IPS-18a (cell line): ENCODE data around the gene CTIF.

Experiments used
- H3K27ac ChIP-seq: one replicate; pipeline ENCODE4 v1.5.1; 2013; ENCODE audit warnings: low read length
- H3K27me3 ChIP-seq: one replicate; pipeline ENCODE4 v1.6.1; 2013; ENCODE audit warnings: mild to moderate bottlenecking, low read length; ENCODE audit not compliant: control insufficient read depth, insufficient read depth
- H3K36me3 ChIP-seq: one replicate; pipeline ENCODE4 v1.6.1; 2013; ENCODE audit warnings: low read depth, low read length; ENCODE audit not compliant: control insufficient read depth
- H3K4me1 ChIP-seq: one replicate; pipeline ENCODE4 v1.6.1; 2013; ENCODE audit warnings: low read depth, low read length; ENCODE audit not compliant: control insufficient read depth
- H3K4me3 ChIP-seq: one replicate; pipeline ENCODE4 v1.5.1; 2013; ENCODE audit warnings: low read length
- H3K9ac ChIP-seq: one replicate; pipeline ENCODE4 v1.6.1; 2013; ENCODE audit warnings: mild to moderate bottlenecking, low read length, moderate library complexity
- H3K9me3 ChIP-seq: one replicate; pipeline ENCODE4 v1.6.1; 2013; ENCODE audit warnings: low read depth, low read length; ENCODE audit not compliant: control insufficient read depth

The CTIF gene

GRCh38 chr18:48611785-48612480 lies 73.1 kb downstream of the CTIF start:
- Histone ChIP-seq H3K36me3 (no peaks in the 10 kb centered on the region), H3K4me1 (peaks cover 10% of the 10 kb centered on the region), H3K27ac (no peak overlapping the region), H3K27me3 (no peaks in the 10 kb centered on the region), H3K4me3 (no peak overlapping the region), H3K9ac (no peak overlapping the region), H3K9me3 (no peaks in the 10 kb centered on the region)

- Histone ChIP-seq H3K27me3 (no peaks in the 10 kb centered on the region), H3K27ac (no peak overlapping the region), H3K4me1 (peaks cover 10% of the 10 kb centered on the region), H3K36me3 (no peaks in the 10 kb centered on the region), H3K4me3 (no peak overlapping the region), H3K9ac (no peak overlapping the region), H3K9me3 (no peaks in the 10 kb centered on the region)
Observed at GRCh38 chr18:48612511-48612910, 73.7 kb downstream of the CTIF start.

GRCh38 chr18:48612917-48613316 lies 74.1 kb downstream of the CTIF start:
- H3K27ac ChIP-seq, result no peak overlapping the region
- no peaks in the 10 kb centered on the region for H3K27me3 ChIP-seq
- no peaks in the 10 kb centered on the region for H3K9me3 ChIP-seq
- peaks cover 10% of the 10 kb centered on the region for H3K4me1 ChIP-seq
- no peak overlapping the region for H3K4me3 ChIP-seq
- no peak overlapping the region for H3K9ac ChIP-seq
- no peaks in the 10 kb centered on the region for H3K36me3 ChIP-seq

DNA sequence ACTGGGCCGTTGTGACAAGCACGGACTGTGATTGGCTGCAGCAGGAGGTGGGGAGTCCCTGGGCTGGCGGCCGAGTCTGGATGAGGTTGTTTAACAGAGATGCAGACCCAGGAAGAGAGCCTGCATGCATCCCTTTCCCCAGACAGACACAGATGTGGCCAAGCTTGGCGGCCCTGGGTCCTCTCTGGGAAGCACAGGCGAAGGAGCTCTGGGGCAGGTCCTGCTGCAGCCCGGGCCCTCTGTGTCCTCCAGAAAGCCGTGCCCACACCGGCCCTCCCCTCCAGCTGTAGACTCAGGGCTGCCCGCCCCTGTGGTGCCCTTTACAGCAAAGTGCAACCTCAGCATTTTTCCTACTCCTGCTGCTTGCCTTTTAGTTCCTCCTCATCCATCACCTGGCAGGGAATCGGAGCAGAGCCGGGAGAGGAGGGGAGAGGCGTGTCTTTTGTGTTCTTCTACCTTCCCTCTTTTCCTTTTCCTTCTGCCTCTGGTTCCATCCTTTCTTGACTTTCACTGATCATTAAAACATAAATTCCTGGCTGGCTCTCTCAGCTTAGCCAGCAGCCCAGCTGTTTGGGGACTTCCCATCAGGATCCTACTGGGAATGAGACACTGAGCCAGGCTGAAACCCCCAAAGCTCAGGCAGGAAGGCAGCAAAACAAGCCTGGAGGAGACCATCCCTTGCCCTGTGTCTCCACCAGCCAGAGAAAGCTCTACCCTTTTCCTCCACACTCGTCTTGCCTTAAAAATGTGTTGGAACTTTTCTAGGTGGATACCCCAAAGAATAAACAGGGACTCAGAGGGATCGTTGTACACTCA lies 75.0 kb downstream of the CTIF start:
- H3K9ac ChIP-seq, result no peak overlapping the region
- H3K27me3 ChIP-seq, result no peaks in the 10 kb centered on the region
- no peak overlapping the region for H3K4me3 ChIP-seq
- H3K36me3 ChIP-seq, result no peaks in the 10 kb centered on the region
- H3K9me3 ChIP-seq, result no peaks in the 10 kb centered on the region
- peaks cover 10% of the 10 kb centered on the region for H3K4me1 ChIP-seq
- H3K27ac ChIP-seq, result no peak overlapping the region

- Histone ChIP-seq H3K4me1 (peaks cover 10% of the 10 kb centered on the region), H3K9ac (no peak overlapping the region), H3K27me3 (no peaks in the 10 kb centered on the region), H3K9me3 (no peaks in the 10 kb centered on the region), H3K27ac (no peak overlapping the region), H3K4me3 (no peak overlapping the region), H3K36me3 (peaks cover 2% of the 10 kb centered on the region)
Observed at GRCh38 chr18:48615566-48616401, 77.0 kb downstream of the CTIF start.

GRCh38 chr18:48616484-48617255 lies 77.8 kb downstream of the CTIF start:
- Histone ChIP-seq H3K27ac (no peak overlapping the region), H3K4me3 (no peak overlapping the region), H3K9ac (no peak overlapping the region), H3K9me3 (no peaks in the 10 kb centered on the region), H3K4me1 (peaks cover 10% of the 10 kb centered on the region), H3K36me3 (peaks cover 2% of the 10 kb centered on the region), H3K27me3 (no peaks in the 10 kb centered on the region)

DNA sequence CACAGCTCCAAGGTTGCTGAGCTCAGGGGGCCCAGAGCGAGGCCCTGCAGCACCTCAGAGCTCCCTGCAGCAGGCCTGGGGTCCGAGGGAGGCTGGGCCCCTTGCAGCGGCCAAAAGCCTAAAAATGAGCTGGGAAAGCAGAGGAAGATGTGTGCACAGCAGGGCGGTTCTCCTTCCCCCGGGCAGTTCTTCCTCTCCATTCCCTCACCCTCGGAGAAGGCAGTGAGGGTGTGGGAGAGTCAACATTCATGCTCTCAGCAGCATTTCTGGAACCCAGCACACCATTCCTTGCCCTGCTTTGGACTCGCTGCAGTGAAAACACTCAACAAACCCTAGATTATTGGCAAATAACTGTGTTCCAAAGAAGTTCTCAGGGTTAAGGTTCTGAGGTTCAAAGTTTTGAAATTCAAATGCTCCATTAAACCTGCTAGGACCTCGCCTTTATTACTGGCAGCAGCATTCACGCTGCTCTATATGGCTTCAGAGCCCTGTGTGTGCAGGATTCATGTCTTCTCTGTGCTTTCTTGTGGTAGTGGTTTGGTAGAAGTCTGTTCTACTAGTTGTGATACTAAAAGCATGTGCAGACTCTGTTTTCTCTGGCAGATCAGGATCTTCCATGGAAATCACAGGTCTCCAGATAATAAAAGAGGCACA lies 79.1 kb downstream of the CTIF start:
- Histone ChIP-seq H3K27ac (no peak overlapping the region), H3K9me3 (no peaks in the 10 kb centered on the region), H3K9ac (no peak overlapping the region), H3K36me3 (peaks cover 2% of the 10 kb centered on the region), H3K4me1 (peaks cover 13% of the 10 kb centered on the region), H3K27me3 (no peaks in the 10 kb centered on the region), H3K4me3 (no peak overlapping the region)

GRCh38 chr18:48619016-48619415 lies 80.2 kb downstream of the CTIF start:
- H3K4me1 ChIP-seq, result peaks cover 4% of the 10 kb centered on the region
- H3K36me3 ChIP-seq, result peaks cover 2% of the 10 kb centered on the region
- H3K9me3 ChIP-seq, result no peaks in the 10 kb centered on the region
- no peak overlapping the region for H3K9ac ChIP-seq
- no peak overlapping the region for H3K4me3 ChIP-seq
- no peak overlapping the region for H3K27ac ChIP-seq
- H3K27me3 ChIP-seq, result no peaks in the 10 kb centered on the region

- Histone ChIP-seq H3K4me1 (peaks cover 4% of the 10 kb centered on the region), H3K4me3 (no peak overlapping the region), H3K9me3 (no peaks in the 10 kb centered on the region), H3K27ac (no peak overlapping the region), H3K9ac (no peak overlapping the region), H3K27me3 (no peaks in the 10 kb centered on the region), H3K36me3 (peaks cover 2% of the 10 kb centered on the region)
Observed at GRCh38 chr18:48619501-48619900, 80.7 kb downstream of the CTIF start.

- Histone ChIP-seq H3K4me3 (no peak overlapping the region), H3K9me3 (no peaks in the 10 kb centered on the region), H3K36me3 (peaks cover 2% of the 10 kb centered on the region), H3K27me3 (no peaks in the 10 kb centered on the region), H3K9ac (no peak overlapping the region), H3K27ac (no peak overlapping the region), H3K4me1 (peaks cover 4% of the 10 kb centered on the region)
Observed at GRCh38 chr18:48620071-48620470, 81.2 kb downstream of the CTIF start.
